NCI-H526 treated with DMSO at 0.1 percent for 48 hours (cell line): ENCODE data around the gene ANXA2.
"Not testable (repeated sequence)": the region's sequence is repeated elsewhere in the genome, so short reads cannot be mapped to it uniquely, and the experiment has no call there.

Source experiments
- DNase-seq: peaks from one replicate; lab custom pipeline; 2025; lab: John Stamatoyannopoulos, UW

The ANXA2 gene

DNA sequence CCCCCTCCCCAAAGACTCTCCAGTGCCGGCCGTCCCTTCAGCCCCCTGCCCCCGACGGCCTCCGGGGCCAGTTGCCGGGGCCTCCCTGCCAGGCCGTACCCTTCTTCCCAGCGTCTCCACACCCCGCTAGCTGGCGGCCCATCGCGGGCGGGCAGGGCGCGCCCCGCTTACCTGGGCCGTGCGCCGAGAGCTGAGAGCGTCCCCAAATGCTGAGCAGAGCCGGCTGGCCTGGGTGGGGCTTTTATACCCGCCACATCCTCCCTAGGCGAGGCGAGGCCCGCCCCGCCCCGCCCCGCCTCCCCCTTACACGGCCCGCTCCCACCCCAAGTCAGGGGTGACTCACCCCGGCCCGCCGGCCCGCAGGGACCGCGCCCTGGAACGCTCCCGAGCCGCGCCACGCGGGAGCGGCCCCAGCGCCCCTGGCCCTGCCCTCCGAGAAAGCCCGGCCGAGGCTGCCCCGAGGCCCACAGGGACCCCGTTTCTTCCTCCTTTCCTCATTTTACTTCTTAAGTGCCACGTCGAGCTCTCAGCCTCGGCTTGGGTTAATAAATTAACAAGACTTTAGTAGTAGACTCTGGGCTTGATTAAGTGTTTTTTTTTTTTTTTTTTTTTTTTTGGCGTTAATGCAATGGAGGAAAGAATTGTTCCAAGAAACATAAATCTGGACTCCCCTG, at the start of gene ANXA2:
Gene ANXA2, minus strand, starts transcription at position 215 of the 674 bp plus-strand sequence. CDS start 11,911 bp downstream, outside the sequence.
- no peak for DNase-seq

DNA sequence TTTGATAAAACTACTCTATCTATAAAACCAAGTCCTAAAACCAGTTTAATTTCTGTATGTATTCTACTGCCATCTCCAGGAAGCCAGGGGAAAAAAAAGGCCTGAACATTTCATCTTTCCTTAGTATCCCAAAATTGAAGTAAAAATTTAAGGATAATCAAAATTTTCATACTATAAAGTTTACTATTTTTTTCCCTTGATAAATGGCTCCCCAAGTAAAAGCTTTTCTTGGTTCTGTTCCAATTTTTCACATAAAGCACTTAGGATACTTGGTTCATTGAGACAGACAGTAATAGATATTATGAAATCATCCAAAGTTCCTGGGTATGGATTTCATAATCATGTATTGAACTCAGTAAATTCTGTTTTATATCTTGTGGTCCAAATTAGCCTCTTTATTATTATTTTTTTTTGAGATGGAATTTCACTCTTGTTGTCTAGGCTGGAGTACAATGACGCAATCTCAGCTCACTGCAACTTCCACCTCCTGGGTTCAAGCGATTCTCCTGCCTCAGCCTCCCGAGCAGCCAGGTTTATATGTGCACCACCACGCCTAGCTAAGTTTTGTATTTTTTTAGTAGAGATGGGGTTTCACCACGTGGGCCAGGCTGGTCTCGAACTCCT, 46.6 kb upstream of the ANXA2 start:
- no peak for DNase-seq

DNA sequence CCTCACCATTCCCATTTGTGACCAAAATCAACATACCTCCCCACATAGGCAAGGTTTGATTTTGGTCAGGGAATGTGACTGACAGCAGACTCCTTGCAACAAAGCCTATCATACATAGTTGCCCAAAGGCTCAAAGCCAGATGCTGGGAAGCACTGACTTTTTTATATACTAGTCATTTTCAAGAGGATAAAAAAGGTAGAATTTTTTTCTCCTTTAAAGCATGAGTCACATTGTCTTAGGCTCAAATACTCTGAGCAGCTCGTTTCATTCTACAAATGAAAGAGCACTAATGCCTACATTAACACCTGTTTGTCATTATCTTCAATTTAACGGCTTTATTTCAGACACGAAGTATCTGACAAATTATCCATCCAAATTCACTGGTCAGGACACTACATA, 45.0 kb upstream of the ANXA2 start:
- no peak for DNase-seq

DNA sequence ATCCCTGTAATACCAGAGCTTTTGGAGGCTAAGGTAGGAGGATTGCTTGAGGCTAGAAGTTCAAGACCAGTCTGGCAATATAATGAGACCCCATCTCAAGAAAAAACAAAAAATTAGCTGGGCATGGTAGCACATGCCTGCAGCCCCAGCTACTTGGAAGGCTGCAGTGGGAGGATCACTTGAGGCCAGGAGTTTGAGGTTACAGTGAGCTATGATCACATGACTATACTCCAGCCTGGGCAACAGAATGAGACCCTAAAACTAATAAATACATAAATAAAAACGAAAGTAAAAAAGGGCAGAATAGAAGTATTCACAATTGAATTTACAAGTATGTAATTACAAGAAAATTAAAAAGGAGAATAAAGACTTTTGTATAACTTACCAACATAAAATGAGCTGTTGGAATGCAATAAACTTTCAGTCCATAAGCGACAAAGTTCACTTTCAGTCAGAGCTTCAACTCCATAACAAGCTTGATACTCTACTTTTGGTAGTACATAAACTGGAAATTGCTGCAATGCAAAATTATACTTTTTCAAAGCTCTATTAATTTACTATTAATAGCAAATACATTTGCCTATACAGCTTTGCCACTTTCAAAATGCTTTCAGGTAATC, 44.4 kb upstream of the ANXA2 start:
- no peak for DNase-seq

DNA sequence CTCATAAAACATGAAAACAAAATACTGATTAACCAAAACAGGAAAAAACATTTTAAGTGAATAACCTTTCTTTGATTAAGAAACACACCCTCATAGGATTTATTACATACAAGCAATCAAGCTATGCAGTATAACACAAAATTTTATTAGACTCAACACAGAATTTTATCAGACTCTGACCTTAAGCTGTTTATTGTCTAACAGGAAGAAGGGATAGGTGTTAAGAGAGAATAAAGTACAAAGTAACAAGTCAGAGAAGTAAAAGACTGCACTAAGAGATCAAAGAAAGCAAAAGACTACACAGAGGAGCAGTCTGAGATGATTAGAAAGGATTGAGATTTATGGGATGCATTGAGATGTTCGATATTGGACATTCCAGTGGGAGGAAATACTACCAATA, 43.5 kb upstream of the ANXA2 start:
- no peak for DNase-seq

DNA sequence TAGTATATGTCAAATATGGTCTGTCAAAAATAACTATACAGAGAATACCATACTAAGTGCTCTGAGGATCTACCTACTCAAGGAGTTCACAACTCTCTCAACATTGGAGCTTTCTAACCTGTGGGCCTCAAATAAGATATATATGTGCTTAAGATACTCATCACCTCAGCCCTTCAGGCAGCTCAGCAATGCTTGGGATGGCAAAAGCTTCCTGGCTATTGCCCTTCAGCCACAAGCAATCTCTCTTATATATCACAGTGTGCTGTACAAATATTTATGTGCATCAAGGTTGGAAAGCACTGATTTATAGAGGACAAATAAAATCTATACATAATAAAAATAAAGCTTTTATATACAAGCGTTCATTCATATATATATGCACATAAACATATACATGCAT, 40.9 kb upstream of the ANXA2 start:
- no peak for DNase-seq

DNA sequence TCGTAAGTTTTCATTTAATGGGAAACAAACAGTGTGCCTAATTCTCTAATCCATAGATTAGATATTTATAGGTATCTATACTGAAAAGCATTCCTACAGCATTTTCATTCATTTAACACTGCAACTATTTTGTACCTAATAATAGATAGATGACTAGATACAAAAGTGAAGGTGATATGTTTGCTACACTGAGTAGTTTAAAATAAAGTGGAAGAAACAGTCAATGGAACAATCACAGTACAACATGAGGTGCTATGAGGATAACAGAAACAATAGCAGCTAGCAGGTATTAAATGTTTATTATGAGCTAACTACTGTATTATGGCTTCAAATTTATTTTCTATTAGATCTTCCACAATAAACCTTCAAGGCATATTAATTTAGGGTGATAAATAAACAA, 31.1 kb upstream of the ANXA2 start:
- no peak for DNase-seq

DNA sequence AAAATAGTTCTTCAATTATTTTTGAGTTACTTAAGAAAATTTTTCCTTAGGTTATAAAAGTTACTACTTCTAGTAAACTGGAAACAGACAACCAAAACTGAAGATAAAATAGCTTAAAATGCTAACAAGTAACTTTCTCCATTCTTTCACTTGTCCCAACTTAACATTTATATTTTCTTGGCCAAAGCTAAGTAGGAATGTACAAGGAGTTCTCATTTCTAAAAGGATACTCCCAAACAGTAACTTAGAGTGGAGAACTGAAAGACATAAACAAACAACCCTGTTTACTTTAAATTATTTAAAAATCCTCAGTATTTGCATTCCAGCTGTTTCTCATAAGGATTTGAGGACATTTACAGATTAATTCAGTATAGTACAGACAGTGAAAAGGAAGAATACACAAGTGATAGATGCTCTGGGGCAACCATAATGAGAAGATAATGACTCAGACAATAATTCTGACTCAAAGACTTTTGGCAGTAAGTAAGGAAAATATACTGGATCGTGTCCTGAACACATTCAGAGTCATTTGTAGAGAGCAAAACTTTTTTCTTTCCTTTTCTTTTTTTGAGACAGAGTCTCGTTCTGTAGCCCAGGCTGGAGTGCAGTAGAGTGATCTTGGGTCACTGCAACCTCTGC, 29.2 kb upstream of the ANXA2 start:
- DNase-seq: no peak

DNA sequence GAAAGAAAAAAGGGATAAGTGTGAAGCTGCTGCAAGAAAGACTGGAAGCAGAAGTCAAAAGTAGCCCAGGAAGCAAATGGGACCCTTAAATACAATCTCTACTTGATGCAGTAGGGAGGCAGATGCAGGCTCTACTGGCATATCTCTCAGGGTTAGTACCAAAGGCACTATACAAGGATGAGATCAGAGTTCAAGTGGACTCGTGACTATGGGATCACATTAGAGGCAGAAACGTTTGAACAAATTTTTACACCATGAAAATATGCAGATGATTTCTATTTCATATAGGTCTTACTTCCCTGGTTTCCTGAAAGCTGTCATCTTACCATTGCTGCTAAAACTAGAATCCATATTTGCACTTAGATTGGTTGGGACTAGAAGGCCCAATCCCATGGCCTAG, 27.7 kb upstream of the ANXA2 start:
- DNase-seq: no peak

DNA sequence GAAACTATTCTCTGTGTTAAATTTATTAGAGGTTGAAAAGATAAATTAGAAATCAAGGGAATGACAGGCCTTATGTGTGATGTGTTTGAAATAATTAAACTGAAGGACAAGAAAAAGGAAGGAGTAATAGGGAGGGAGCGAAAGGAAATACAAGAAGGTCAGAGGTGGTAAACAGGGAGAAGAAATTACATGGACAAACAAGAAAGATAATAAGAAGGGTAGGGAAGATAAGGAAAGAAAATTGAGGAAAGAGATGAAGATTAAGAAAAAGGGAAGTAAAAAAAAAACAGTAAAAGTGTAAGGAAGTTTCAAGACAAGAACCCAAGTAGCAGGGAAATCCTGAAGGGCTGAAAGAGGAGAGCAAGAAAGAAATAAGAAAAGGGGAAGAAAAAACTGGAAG, 26.2 kb upstream of the ANXA2 start:
- DNase-seq: no peak

DNA sequence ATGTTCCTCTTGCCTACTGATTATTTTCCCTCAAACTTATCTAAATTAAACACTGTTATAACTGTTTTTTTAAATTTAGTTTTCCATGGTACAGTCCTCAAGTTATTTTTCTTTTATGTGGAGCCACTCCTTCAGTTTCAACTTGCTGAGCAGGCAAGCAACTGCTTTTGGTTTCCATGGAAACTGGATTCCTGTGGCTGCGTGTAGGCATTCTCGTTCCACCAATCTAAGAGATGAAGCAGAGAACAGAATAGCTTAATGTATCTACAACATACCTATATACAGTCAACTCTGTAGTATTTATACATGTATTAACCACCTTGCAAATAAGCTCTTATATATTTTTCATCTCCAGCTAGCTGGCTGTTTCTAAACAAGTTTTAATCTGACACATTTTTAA, 25.8 kb upstream of the ANXA2 start:
- no peak for DNase-seq

DNA sequence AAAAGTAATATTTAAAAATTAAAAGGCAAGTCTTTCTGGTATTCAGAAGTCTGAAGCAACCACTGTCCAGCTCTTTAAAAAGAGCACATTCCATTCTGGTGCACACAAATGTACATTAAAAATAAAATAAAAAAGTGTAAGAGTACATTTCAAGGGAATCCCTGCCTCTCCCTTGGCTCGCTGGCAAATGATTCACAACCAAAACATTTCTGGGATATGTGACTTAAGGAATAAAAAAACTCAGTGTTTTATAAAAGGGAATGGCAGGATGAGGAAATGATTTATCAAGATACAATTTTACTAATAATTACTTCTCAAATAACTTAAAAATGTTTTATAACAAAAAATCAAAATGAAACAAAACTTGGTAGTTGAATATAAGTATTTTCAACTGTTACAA, 23.8 kb upstream of the ANXA2 start:
- DNase-seq: no peak

DNA sequence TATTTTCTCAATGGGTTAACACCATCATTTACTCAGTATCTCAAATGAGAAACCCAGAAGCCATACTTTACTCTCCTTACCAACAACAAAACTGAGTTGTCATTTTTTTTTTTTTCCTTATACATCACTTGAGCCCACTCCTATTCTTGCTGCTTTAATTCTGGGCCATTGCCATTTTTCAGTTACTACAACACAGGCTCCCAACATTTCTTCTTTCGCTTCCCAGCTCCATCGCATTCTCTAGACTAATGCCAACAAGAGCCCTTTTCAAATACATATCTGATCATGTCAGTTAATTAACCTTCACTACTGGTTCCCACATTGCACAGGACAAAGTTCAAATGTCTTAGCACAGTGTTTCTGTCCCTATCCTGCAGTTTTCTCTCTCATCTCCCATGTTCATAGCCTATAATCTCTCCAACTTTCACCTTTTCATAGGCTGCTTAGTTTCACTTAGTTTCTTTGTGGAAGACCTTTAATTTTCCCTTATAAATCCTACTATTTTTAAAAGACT, 22.5 kb upstream of the ANXA2 start:
- no peak for DNase-seq

DNA sequence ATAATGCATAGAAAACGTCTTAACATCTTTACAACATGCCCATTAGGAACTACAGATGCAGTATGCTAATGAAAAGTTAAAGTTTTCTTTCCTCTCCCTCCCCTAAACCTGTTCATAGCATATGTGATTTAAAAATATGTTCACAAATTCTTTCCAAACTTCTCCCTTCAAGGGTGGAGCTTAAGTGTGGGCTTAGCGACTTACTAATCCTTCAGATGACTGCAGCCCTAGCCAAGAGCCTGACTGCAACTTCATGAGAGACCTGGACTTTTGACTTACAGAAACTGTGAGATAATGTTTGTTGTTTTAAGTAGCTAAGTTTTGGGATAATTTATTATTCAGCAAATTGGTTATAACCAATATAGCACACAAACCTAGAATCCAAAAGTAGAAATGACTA, 22.0 kb upstream of the ANXA2 start:
- no peak for DNase-seq

DNA sequence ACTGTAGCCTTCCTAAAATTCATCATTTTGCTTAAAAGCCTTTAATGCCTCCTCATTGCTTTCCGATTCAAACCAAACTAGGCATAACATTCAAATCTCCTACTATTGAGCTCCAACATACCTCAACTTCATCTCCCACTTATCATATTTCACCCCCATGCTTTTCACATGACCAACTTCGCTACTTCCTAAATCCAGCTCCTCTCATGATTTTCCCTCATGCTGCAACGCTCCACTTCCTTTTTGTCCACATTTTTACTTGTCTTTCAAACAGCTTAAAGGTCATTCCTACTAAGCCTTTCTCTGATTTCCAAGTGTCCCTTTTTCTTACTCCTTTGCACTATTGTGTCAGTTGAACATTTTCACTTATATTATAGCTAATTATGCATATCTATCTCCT, 20.3 kb upstream of the ANXA2 start:
- no peak for DNase-seq

DNA sequence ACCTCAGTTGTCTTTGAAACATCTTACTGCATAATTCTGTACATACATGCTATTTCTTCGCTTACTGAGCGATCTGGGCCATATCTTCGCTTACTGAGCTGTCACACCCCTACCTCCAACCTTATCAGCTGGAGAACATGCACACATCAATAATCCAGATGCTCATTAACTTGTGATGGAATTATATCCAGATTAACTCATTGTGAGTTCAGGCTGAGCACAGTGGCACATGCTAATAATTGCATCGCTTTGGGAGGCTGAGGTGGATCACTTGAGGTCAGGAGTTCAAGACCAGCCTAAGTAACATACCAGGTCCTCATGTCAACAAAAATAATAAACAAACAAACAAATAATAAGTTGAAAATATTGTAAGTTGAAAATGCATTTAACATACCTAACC, 19.3 kb upstream of the ANXA2 start:
- DNase-seq: no peak

DNA sequence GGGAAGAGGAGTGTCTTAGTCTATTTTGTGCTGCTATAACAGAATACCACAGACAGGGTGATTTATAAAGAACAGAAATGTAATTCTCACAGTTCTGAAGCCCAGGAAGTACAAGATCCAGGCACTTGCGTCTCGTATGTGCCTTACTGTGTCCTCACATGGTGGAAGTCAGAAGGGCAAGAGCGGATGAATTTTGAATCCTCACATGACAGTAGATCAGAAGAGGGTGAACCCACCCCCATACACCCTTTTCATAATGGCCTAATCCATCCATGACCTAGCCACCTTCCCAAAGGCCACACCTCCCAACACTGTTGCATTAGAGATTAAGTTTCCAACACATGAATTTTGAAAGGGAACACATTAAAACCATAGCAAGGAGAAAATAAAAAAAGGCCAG, 18.7 kb upstream of the ANXA2 start:
- DNase-seq: no peak

DNA sequence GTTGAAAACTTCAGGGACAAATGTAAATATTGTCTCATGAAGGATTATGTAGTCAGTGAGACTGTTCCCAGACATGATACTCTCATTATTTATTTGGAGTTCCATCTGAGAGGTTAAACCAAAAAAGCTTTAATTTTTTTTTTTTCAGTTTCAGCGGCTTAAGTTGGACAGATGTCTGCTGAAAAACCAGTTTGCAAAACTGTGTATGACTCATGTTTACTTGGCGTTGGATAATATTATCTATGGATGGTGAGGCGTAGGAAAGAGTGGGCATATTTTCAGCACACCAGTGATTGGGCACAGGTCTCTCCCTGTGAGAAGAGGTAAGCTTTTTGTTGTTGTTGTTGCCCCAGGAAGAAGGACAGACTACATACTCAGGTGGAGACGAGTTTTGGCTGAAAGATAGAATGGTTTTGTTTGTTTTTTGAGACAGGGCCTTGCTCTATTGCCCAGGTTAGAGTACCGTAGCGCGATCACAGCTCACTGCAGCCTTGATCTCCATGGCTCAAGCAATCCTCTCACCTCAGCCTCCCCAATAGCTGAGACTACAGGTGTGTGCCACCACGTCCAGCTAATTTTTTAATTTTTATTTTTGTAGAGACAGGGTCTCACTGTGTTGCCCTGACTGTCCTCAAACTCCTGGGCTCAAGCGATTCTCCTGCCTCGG, 16.4 kb upstream of the ANXA2 start:
- no peak for DNase-seq

DNA sequence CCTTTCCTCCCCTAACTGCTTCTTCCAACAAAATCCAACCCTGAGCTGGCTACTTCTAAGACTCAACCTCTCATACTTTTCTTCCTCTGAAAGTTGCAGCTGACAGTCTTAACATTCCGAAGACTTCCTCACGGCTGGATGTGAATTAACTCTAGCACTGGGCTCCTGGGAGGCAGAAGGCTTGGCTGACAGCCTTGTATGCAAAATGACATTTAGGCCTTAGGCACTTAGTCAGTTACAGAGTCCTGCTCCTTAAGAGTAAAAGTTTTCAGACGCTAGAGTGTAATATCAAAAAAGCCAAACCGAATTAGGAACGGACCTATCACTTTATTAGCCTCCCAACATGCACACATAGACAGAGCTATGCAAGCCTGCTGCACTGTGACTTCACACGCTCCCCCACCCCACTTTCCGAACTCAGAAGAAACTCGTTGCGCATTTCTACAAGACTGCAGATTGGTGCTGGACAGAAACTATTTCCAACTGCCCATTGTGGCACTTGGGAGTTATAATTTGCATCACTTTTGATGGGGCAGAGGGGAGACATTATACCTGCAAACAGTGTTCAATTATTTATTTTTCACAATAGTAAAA, 15.5 kb upstream of the ANXA2 start:
- no peak for DNase-seq

DNA sequence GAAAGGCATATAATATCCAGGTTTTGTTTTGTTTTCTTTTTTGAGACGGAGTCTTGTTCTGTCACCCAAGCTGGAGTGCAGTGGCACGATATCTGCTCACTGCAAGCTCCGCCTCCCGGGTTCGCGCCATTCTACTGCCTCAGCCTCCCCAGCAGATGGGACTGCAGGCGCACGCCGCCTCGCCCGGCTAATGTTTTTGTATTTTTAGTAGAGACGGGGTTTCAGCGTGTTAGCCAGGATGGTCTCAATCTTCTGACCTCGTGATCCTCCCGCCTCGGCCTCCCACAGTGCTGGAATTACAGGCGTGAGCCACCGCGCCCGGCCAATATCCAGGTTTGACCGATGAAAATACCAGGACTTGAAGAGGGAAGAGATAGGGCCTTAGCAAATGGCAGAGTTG, 15.0 kb upstream of the ANXA2 start:
- not testable (repeated sequence) for DNase-seq

DNA sequence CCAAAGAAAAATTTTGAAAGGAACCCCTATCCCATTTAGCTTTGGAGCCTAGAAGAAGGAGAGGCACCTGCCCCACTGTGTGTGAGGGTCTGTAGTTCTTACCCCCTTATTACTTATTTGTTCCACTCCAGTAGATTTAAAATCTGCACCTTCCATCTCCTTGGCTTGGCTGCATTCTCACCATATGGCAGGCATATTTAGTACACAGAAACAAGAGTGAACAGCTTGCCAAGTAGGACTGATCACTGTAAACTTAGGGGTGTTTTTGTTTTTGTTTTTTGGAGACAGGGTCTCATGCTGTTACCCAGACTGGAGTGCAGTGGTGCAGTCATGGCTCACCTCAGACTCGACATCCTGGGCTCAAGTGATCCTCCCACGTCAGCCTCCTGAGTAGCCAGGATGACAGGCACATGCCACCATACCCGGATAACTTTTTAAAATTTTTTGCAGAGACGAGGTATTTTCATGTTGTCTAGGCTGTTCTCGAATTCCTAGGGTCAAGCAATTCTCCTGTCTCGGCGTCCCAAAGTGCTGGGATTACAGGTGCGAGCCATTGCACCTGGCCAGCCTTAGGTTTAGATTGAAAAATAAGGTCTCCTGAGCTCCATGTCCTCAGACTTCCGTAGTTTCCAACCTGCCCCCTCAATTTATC, 14.1 kb upstream of the ANXA2 start:
- no peak for DNase-seq
